Fibroblast of pulmonary artery (primary cell): ENCODE data around the gene CAAP1.

Experiments
- DNase-seq: peaks from one replicate; pipeline ENCODE4 v3.0.0-alpha.2; 2010; ENCODE audit warnings: low read depth
- H3K4me3 ChIP-seq: replicated peaks from 2 replicates; pipeline ENCODE4 v1.5.1; 2011; ENCODE audit warnings: low read depth, mild to moderate bottlenecking, control low read depth, low read length, moderate library complexity
- CTCF ChIP-seq: IDR thresholded peaks from 2 replicates; pipeline ENCODE4 v1.5.1; 2011; ENCODE audit warnings: mild to moderate bottlenecking, control low read depth, low read length, inconsistent platforms; ENCODE audit errors: missing control alignments

The CAAP1 gene

GRCh38 chr9:26807161-26807560 lies 85.4 kb downstream of the CAAP1 start:
- TF ChIP-seq CTCF = no peak
- DNase-seq = no peak

GRCh38 chr9:26802921-26803320 lies 89.7 kb downstream of the CAAP1 start:
- TF ChIP-seq CTCF = no peak
- H3K4me3 ChIP-seq = no peak overlapping the region
- no peak for DNase-seq

More at GRCh38 chr9:26807161-26807560, 85.4 kb downstream of the CAAP1 start:
- no peak overlapping the region for H3K4me3 ChIP-seq

- no peak for DNase-seq
- TF ChIP-seq CTCF = no peak
- no peak overlapping the region for H3K4me3 ChIP-seq
These were observed 90.8 kb downstream of the CAAP1 start for GRCh38 chr9:26801772-26802171.

GRCh38 chr9:26800322-26800721 lies 92.3 kb downstream of the CAAP1 start:
- no peak for DNase-seq
- H3K4me3 ChIP-seq = no peak overlapping the region
- no peak for TF ChIP-seq CTCF

- no peak for DNase-seq
- no peak for TF ChIP-seq CTCF
- no peak overlapping the region for H3K4me3 ChIP-seq
These were observed 101.3 kb downstream of the CAAP1 start for GRCh38 chr9:26791274-26791673.
